Endothelial cell of umbilical vein (primary cell): ENCODE measurements around the gene COX7A2L.

ENCODE experiments used
- EZH2 ChIP-seq: IDR thresholded peaks from 2 replicates; pipeline ENCODE4 v1.6.1; 2012; ENCODE audit warnings: borderline replicate concordance, low read depth, mild to moderate bottlenecking, moderate library complexity, low read length, inconsistent platforms; ENCODE audit not compliant: severe bottlenecking
- GATA2 ChIP-seq: IDR thresholded peaks from 2 replicates; pipeline ENCODE4 v1.7.0; 2011; ENCODE audit warnings: low read depth, mild to moderate bottlenecking, moderate library complexity, mixed read lengths, low read length; ENCODE audit not compliant: insufficient read length, insufficient read depth
- JUN ChIP-seq: IDR thresholded peaks from 2 replicates; pipeline ENCODE4 v1.6.1; 2011; ENCODE audit warnings: borderline replicate concordance, low read depth; ENCODE audit not compliant: insufficient read length, insufficient read depth
- POLR2A ChIP-seq: IDR thresholded peaks from 2 replicates; pipeline ENCODE4 v1.6.1; 2012; ENCODE audit warnings: low read depth, mild to moderate bottlenecking, control low read depth, low read length
- POLR2AphosphoS5 ChIP-seq: IDR thresholded peaks from 2 replicates; pipeline ENCODE4 v1.6.1; 2012; ENCODE audit warnings: low read depth, mild to moderate bottlenecking, control low read depth, low read length, moderate library complexity; ENCODE audit not compliant: insufficient read depth
- TF ChIP-seq, protein P1 (sequence below), 2 donors: IDR thresholded peaks; 1 replicate in 1 of 2; 2 replicates in 1 of 2; pipeline ENCODE4 v1.5.1; 2011; ENCODE audit warnings: low read length in 2 of 2, mild to moderate bottlenecking in 2 of 2, moderate library complexity in 2 of 2, control low read depth in 1 of 2, inconsistent platforms in 1 of 2, low read depth in 1 of 2; ENCODE audit not compliant: insufficient read depth in 1 of 2; ENCODE audit errors: extremely low read depth in 1 of 2
- TF ChIP-seq, protein P2 (sequence below): IDR thresholded peaks from 2 replicates; pipeline ENCODE4 v1.6.1; 2011; ENCODE audit not compliant: insufficient read depth, insufficient read length

GRCh38 chr2:42392191-42392590 lies 31.2 kb upstream of the COX7A2L start:
- no peak for TF ChIP-seq EZH2
- TF ChIP-seq, protein P1, sequence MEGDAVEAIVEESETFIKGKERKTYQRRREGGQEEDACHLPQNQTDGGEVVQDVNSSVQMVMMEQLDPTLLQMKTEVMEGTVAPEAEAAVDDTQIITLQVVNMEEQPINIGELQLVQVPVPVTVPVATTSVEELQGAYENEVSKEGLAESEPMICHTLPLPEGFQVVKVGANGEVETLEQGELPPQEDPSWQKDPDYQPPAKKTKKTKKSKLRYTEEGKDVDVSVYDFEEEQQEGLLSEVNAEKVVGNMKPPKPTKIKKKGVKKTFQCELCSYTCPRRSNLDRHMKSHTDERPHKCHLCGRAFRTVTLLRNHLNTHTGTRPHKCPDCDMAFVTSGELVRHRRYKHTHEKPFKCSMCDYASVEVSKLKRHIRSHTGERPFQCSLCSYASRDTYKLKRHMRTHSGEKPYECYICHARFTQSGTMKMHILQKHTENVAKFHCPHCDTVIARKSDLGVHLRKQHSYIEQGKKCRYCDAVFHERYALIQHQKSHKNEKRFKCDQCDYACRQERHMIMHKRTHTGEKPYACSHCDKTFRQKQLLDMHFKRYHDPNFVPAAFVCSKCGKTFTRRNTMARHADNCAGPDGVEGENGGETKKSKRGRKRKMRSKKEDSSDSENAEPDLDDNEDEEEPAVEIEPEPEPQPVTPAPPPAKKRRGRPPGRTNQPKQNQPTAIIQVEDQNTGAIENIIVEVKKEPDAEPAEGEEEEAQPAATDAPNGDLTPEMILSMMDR (IDR thresholded peaks at IDR 0.05; ENCODE audit: extremely low read depth in 1 of 2, insufficient read depth in 1 of 2, low read depth in 1 of 2, low read length in 2 of 2): no peak
- TF ChIP-seq, protein P2, sequence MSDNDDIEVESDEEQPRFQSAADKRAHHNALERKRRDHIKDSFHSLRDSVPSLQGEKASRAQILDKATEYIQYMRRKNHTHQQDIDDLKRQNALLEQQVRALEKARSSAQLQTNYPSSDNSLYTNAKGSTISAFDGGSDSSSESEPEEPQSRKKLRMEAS: no peak
- no peak for TF ChIP-seq POLR2A
- TF ChIP-seq JUN: no peak
- TF ChIP-seq POLR2AphosphoS5: no peak
- TF ChIP-seq GATA2: no peak
